GM18909 (cell line): ENCODE measurements around the gene CSPG4.
A peak's percentile ranks its signal among the peaks of the same experiment; 100 is the strongest.
"Not testable (repeated sequence)": the region's sequence is repeated elsewhere in the genome, so short reads cannot be mapped to it uniquely, and the experiment has no call there.

Experiments used
- ATAC-seq: cut with Tn5 transposase; IDR thresholded peaks from one replicate; pipeline ENCODE4 v1.9.1; 2021; ENCODE audit warnings: mild to moderate bottlenecking; ENCODE audit not compliant: unreplicated experiment, poor library complexity

Gene CSPG4

DNA sequence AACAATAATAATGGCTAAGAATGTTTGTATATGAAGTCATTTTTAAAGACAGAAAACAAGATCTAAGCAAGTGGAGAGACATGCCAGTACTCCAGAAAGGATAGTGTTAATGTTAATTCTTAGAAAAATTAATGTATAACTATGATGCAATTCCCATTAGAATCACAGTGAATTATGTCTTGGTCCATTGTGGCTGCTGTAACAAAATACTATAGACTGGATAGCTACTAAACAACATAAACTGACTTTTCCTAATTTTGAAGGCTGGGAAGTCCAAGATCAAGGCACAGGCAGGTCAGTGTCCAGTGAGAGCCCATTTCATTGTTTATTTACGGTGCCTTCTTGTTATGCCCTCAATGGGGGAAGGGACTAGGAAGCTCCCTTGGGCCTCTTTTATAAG, 32.7 kb upstream of the CSPG4 start:
- no peak for ATAC-seq

DNA sequence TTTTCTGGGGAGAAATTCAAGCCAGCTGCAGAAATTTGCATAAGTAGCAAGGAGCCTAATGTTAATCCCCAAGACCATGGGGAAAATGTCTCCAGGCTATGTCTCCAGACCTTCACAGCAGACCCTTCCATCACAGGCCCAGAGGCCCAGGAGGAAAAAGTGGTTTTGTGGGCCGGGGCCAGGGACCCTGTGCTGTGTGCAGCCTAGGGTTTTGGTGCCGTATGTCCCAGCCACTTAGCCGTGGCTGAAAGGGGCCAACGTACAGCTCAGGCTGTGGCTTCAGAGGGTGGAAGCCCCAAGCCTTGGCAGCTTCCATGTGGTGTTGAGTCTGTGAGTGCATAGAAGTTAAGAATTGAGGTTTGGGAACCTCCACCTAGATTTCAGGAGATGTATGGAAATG, 29.7 kb upstream of the CSPG4 start:
- ATAC-seq = not testable (repeated sequence)

GRCh38 chr15:75739791-75740190, 27.1 kb upstream of the CSPG4 start:
- ATAC-seq = no peak

- ATAC-seq = peak; percentile 98
These were observed 26.1 kb upstream of the CSPG4 start for GRCh38 chr15:75738647-75739325.

DNA sequence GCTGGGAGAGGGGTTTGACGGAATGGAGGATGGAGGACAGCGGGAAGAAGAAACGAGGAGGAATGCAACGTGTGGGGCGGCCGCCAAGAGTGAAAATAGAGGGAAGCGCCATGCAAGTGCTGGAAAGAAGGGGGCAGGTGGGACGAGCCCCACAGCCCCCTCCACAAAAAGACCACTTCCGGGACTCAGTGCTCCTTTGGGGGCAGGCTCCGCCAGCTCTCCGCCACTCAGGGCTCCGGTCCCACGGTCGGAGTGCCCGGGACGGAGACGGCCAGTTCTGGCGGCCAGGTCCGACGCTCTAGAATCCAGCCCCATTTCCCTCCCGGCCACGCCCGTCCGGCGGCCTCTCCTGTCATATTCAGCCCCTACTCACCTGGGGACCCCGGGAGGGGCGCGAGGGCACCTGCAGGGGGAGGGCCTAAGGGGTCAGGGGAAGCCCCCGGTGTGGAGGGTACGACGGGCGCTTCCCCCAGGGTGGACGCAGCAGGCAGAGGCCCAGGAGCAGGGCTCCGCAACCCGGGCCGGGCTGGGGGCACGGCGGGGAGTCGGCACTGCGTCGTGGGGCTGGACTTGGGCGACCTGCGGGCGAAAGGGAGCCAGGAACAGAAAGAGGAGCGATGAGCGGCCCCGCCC, 25.5 kb upstream of the CSPG4 start:
- ATAC-seq = peak; percentile 34

DNA sequence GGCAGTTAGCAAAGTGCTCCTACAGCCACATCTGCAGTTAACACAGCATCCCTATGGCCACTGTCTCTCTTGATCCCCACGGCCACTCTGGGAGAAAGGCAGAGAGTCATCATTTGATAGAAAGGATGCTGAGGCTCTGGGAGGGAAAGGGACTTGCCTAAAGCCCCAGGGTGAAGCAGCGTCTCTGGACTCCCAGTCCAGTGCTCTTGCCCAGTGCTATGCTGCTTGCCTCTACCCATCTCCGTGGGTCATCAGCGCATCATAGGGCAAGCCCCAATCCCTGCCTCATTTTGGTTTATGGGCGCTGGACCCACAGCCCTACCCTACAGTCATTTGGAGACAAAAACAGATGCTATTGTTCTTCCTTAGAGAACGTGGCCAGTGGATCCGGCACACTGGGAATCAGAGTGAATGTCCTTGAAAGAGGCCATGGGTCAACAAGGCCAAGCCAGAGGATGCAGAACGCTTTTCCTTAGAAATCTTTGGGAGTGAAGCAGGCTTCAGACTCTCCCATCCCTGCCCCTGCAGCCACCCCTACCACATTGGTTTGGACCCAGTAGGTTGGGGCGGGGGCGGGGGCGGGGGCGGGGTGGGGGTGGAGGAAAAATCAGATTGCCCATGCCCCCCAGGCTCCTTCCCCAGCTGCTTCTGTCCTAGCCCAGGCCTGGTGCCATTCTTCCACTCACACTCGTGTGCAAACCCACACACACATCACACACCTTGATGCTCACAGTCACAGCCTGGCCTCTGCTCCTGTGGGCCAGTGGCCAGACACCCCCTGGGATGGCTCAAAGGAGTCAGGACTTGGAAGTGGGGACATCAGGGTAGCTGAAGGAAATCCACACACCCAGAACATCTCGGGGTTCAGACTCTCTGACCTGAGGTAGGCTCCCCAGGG, 24.7 kb upstream of the CSPG4 start:
- ATAC-seq = not testable (repeated sequence)

- no peak for ATAC-seq
These were observed 23.6 kb upstream of the CSPG4 start for GRCh38 chr15:75736256-75736655.

GRCh38 chr15:75734861-75735760, 22.5 kb upstream of the CSPG4 start:
- not testable (repeated sequence) for ATAC-seq

GRCh38 chr15:75733761-75734651, 21.4 kb upstream of the CSPG4 start:
- no peak for ATAC-seq

GRCh38 chr15:75732809-75733451, 20.3 kb upstream of the CSPG4 start:
- ATAC-seq = no peak

DNA sequence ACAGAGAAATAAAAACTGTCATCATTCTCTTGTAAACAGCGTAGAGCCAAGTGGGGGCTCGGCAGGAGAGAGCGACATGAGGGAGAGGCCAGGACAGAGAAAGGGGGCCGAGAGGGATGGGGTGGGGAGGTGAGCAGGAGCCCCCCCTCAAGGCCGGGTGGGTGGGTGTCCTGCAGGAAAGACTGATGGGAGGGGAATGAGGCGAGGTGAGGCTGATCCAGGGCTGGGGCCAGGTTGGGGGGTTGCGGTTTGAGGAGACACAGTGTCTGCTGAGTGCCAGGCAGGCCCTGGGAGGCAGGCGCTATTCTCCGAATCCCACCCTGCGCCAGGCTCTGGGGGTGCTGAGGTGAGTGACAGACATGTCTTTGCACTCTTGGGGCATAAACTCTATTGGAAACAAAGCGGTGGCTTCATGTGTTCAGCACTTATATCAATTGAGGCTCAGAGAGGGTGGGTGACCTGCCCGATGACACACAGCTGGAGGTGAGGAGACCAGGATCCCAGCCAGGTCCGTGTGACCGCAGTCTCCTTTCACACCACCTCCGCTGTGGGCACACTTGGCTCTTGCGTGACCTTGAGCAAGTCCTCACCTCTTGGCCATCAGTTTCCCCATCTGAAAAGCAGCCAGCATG, 19.6 kb upstream of the CSPG4 start:
- ATAC-seq = no peak

GRCh38 chr15:75731248-75732151, 18.9 kb upstream of the CSPG4 start:
- no peak for ATAC-seq

GRCh38 chr15:75730376-75731247, 18.0 kb upstream of the CSPG4 start:
- not testable (repeated sequence) for ATAC-seq

DNA sequence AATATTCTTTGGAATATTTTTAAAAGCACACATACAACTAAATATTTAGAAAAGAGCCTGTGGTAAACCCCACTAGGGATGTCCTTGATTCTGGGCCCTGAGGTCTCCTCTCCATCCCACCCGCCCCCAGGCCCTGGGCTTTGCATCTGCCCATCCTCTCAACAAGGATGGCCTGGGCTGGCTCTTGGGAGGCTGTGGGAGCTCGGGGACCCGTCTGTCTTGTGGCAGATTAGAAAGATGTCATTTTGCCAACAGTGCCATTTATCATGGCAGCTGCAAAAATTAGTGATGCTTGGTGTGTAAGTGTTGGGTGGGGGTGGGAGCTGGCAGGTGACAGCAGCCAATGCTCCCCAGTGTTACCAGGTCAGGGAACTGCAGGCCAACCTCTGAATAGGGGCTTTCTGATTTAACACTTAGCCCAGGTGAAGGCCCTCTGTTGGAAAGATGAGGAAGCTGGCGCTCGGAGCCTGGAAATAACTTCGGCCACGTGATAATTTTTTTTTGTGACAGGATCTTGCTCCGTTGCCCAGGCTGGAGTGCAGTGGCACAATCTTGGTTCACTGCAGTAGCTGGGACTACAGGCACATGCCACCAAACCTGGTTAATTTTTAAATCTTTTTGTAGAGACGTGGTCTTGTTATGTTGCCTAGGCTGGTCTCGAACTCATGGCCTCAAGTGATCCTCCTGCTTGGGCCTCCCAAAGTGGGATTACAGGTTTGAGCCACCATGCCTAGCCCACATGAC, 16.9 kb upstream of the CSPG4 start:
- no peak for ATAC-seq

DNA sequence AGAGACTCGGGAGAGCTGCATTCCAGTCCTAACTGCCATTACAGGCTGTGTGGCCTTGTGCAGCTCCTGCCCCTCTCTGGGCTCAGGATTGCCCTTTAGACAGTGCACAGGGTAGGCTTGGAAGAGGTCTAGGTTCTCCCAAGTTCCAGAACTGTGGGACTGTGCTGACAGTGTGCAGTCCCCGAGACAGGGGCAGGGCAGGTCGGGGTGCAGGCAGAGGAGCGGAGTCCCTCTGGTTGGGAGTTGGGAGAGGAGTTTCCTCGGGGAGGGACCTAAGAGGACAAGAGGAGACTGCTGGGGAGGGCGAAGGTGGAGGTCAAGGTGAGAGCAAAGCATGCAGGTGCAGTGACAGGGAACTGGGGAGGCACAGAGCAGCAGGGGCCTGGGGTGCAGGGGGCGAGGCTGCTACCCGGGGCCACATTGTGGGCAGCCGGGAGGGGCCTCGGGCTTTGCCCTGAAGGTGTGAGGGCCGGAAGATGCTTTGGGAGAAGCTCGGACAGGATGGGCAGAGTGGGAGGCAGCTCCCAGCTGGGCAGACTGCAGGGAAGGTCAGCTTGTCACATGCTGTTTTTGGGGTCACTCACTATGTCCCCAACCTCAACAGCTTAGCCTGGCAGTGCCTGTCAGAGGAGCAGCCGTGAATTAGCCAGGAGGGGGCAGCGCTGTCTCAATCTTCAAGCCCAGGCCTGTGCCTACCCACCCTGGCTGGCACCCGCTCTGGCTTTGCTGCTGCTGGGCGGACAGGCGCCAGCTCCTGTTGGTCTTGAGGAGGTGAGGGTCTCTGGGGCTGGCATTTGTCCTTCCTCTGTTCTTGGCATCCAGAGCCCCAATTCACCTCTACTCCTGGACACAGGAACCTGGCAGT, 15.4 kb upstream of the CSPG4 start:
- no peak for ATAC-seq
